ENCODE results near the gene DLGAP1.
A peak's percentile ranks its signal among the peaks of the same experiment; 100 is the strongest.

DNA sequence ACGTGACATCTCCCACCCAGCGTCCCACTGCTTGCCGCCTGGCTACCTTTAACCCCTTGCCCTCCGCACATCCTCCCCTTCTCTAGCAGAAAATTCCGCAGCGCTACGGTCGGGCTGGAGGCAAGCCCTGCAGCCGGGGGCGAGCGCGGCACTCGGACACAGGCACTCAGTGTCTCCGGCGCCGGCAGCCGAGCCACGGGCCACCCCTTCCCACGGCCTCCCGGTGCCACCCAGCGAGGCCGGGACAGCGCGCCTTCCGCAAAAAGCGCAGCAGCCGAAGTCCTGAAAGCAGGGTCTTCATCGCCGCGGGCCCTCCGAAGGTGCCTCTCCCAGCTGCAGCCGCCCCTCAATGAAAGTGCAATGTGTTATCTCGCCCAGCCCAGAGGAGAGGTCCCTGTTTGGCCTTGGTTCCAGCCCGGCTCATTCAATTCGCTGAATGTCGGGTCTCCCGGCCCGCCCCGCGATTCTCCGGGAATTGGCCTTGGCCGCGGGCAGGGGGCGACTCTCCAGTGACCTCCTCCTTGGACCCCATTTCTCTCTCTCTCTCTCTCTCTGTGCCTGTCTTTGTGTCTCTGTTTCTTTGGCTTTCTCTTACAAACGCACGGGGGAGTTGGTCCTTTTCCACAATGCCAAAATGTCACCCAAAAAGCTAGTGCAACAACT, 1.1 kb downstream of the DLGAP1 start:
- TF ChIP-seq CTCF (IDR thresholded peaks at IDR 0.05) (peak; percentile 27), EZH2 (IDR thresholded peaks at IDR 0.05) (peak; percentile 16)
